SK-N-SH (cell line): ENCODE results near the gene C12orf60. TPM values are rescaled to one million over a fixed set of nuclear protein-coding genes. Genes with fewer than 3 reads are reported as not detected.

Experiments
- CTCF ChIA-PET: fragments of 300-600, 350-600 bp; formaldehyde crosslinking; extraction: SDS; loops from one replicate; lab custom pipeline; 2021; lab: Yijun Ruan, JAX
- POLR2A ChIA-PET: fragments of 350-600 bp; sonication (Branson Sonifier 250); formaldehyde crosslinking; extraction: SDS; loops from one replicate; lab custom pipeline; 2020; ENCODE audit warnings: antibody characterized with exemption, inconsistent platforms; lab: Yijun Ruan, JAX
- DNase-seq: peaks from one replicate; pipeline ENCODE4 v3.0.0; 2012
- H2AFZ ChIP-seq: fragments of 200-600 bp; sonication (generic); 2 replicates; pipeline ENCODE4 v1.8.1; 2016; ENCODE audit warnings: antibody characterized with exemption, mild to moderate bottlenecking, low read depth
- H3F3A ChIP-seq: fragments of 200-600 bp; sonication (generic); replicated peaks from 2 replicates; pipeline ENCODE3; 2016; ENCODE audit warnings: antibody characterized with exemption, mild to moderate bottlenecking; ENCODE audit not compliant: insufficient read depth
- H3K27ac ChIP-seq, 2 experiments: fragments of 200-500 bp in 1 of 2; fragments of 200-600 bp in 1 of 2; sonication (Bioruptor generic) in 1 of 2; sonication (generic), shearing (Covaris generic) in 1 of 2; 2 replicates each; pipeline versions ENCODE4 v1.5.1 to v1.6.1; 2014 to 2016; ENCODE audit warnings: low read depth in 2 of 2, inconsistent platforms in 1 of 2, low read length in 1 of 2, mild to moderate bottlenecking in 1 of 2, mixed read lengths in 1 of 2
- H3K27me3 ChIP-seq: fragments of 200-600 bp; sonication (generic), shearing (Covaris generic); 2 replicates; pipeline ENCODE4 v1.6.1; 2016; ENCODE audit warnings: mixed run types; ENCODE audit not compliant: insufficient read depth
- H3K36me3 ChIP-seq, 2 experiments: fragments of 200-500 bp in 1 of 2; fragments of 200-600 bp in 1 of 2; sonication (Bioruptor generic) in 1 of 2; sonication (generic) in 1 of 2; replicated peaks in 1 of 2; 2 replicates each; pipeline versions ENCODE3 to v1.5.1; 2014 to 2016; ENCODE audit warnings: low read length in 1 of 2, mild to moderate bottlenecking in 1 of 2; ENCODE audit not compliant: insufficient read depth in 2 of 2, control insufficient read depth in 1 of 2
- H3K4me1 ChIP-seq, 2 experiments: fragments of 200-500 bp in 1 of 2; fragments of 200-600 bp in 1 of 2; sonication (Bioruptor generic) in 1 of 2; sonication (generic), shearing (Covaris generic) in 1 of 2; 2 replicates each; pipeline versions ENCODE4 v1.5.1 to v1.6.1; 2014 to 2016; ENCODE audit warnings: low read depth in 1 of 2, low read length in 1 of 2, mixed run types in 1 of 2; ENCODE audit not compliant: insufficient read depth in 2 of 2, control insufficient read depth in 1 of 2
- H3K4me2 ChIP-seq: fragments of 200-600 bp; sonication (generic), shearing (Covaris generic); 2 replicates; pipeline ENCODE4 v1.6.1; 2017; ENCODE audit warnings: mixed run types
- H3K4me3 ChIP-seq, 2 experiments: fragments of 200-500 bp in 1 of 2; fragments of 200-600 bp in 1 of 2; sonication (Bioruptor generic) in 1 of 2; sonication (generic), shearing (Covaris generic) in 1 of 2; 2 replicates each; pipeline versions ENCODE4 v1.5.1 to v1.8.1; 2014 to 2016; ENCODE audit warnings: low read depth in 2 of 2, inconsistent platforms in 1 of 2, low read length in 1 of 2, mild to moderate bottlenecking in 1 of 2, mixed read lengths in 1 of 2, moderate library complexity in 1 of 2
- H3K79me2 ChIP-seq: fragments of 200-600 bp; sonication (generic); 2 replicates; pipeline ENCODE4 v1.8.1; 2017; ENCODE audit warnings: mild to moderate bottlenecking; ENCODE audit not compliant: insufficient read depth
- H3K9ac ChIP-seq: fragments of 200-600 bp; sonication (generic); 2 replicates; pipeline ENCODE4 v1.6.1; 2017; ENCODE audit warnings: mixed run types
- H3K9me2 ChIP-seq: fragments of 200-600 bp; sonication (generic); 2 replicates; pipeline ENCODE4 v1.6.1; 2017; ENCODE audit warnings: mixed run types
- H3K9me3 ChIP-seq: fragments of 200-600 bp; sonication (generic); 2 replicates; pipeline ENCODE4 v1.6.1; 2017; ENCODE audit warnings: mixed run types, mild to moderate bottlenecking, moderate library complexity
- H4K20me1 ChIP-seq: fragments of 200-600 bp; sonication (generic); 2 replicates; pipeline ENCODE4 v1.6.1; 2017; ENCODE audit warnings: mild to moderate bottlenecking, mixed run types; ENCODE audit not compliant: insufficient read depth
- CHD2 ChIP-seq: fragments of 150-350 bp; IDR thresholded peaks from 2 replicates; pipeline ENCODE4 v1.6.1; 2018; ENCODE audit warnings: low read length; ENCODE audit not compliant: partially characterized antibody
- GABPA ChIP-seq: IDR thresholded peaks from 2 replicates; pipeline ENCODE4 v1.4.0; 2012; ENCODE audit warnings: low read depth, mild to moderate bottlenecking
- IRF3 ChIP-seq: fragments of 150-350 bp; IDR thresholded peaks from 2 replicates; pipeline ENCODE4 v1.6.1; 2016; ENCODE audit warnings: mild to moderate bottlenecking, low read depth, low read length
- JUND ChIP-seq: IDR thresholded peaks from 2 replicates; pipeline ENCODE4 v1.4.0; 2012
- MEF2A ChIP-seq: IDR thresholded peaks from 2 replicates; pipeline ENCODE4 v1.4.0; 2012; ENCODE audit warnings: low read depth, borderline replicate concordance
- RAD21 ChIP-seq: IDR thresholded peaks from 2 replicates; pipeline ENCODE4 v1.6.1; 2012; ENCODE audit warnings: mild to moderate bottlenecking, low read length
- RXRA ChIP-seq: IDR thresholded peaks from 2 replicates; pipeline ENCODE4 v1.4.0; 2012; ENCODE audit warnings: low read depth, mild to moderate bottlenecking, borderline replicate concordance
- SIN3A ChIP-seq: IDR thresholded peaks from 2 replicates; pipeline ENCODE4 v1.6.1; 2012; ENCODE audit warnings: low read depth, mild to moderate bottlenecking, low read length, moderate library complexity, borderline replicate concordance
- YY1 ChIP-seq: IDR thresholded peaks from 2 replicates; pipeline ENCODE4 v1.4.0; 2012; ENCODE audit warnings: low read depth, mild to moderate bottlenecking
- ZBTB33 ChIP-seq: IDR thresholded peaks from 2 replicates; pipeline ENCODE4 v1.4.0; 2012; ENCODE audit warnings: low read depth, borderline replicate concordance
- WGBS: methylation state at CpG from one replicate; pipeline ENCODE4 v1.1.6; 2017; ENCODE audit warnings: low lambda C conversion rate; 5-methylcytosine and 5-hydroxymethylcytosine counted together
- polyA plus RNA-seq, 3 experiments: library from polyadenylated mRNA; depleted of rRNA; stranded (reverse); fragments of >200 nt; gene quantifications; 2 replicates each; pipeline ENCODE4 v1.2.3, GENCODE V29; 2012

The C12orf60 gene
- polyA plus RNA-seq, 1 of the 3 experiments (the other 2 are of a cell fraction) = 0.87 TPM

GRCh38 chr12:14767617-14768016 lies 35.9 kb upstream of the C12orf60 start:
- Histone ChIP-seq H3K79me2 (peaks cover 73% of the 10 kb centered on the region), H3F3A (peaks cover 25% of the 10 kb centered on the region), H3K36me3 (peaks cover 7 to 42% of the 10 kb centered on the region in 2 experiments), H3K9me3 (no peaks in the 10 kb centered on the region), H3K4me3 (peak overlapping the region in 1 of 2 experiments; percentile 73; a peak in 2 of 4 replicates), H3K4me2 (peak overlapping the region; percentile 91; the same call in 1 of the 2 replicates), H3K9ac (no peak overlapping the region), H3K9me2 (0 out of 2 replicates have a peak, but pooled peaks cover 3% of the 10 kb centered on the region), H3K27me3 (no peaks in the 10 kb centered on the region), H3K4me1 (peaks cover 11 to 12% of the 10 kb centered on the region in 2 experiments; a peak in 3 of 4 replicates), H3K27ac (no peak overlapping the region), H2AFZ (no peak overlapping the region), H4K20me1 (peaks cover 23% of the 10 kb centered on the region; the same call in 1 of the 2 replicates)
- ChIA-PET POLR2A (no interaction called here), CTCF (no interaction called here)
- DNase-seq = no peak
- TF ChIP-seq JUND (0 out of 2 replicates have a peak, but pooled peaks have one; percentile 3), CHD2 (no peak)
- 71% methylated on average over 1 of the region's 1 CpG for WGBS

DNA sequence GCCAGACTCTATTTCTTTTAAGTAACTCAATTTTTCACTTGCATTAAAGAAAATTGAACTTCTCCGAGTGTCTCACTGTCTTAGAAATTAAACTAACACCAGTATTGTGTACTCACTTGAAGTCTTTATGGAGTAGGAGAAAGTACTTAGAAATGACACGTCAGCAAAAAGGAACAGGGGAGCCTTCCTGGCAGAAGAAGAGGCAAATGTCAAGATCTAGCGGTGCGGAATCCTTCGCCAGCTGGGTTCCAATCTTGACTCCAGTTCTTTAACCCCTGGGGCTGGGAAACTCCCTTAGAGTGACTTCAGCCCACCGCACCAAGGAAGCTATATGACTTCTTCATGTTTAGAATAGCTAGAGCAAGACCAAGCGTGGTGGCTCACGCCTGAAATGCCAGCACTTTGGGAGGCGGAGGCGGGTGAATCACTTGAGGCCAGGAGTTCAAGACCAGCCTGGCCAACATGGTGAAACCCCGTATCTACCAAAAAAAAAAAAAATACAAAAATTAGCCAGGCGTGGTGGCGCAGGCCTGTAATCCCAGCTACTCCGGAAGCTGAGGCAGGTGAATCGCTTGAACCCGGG lies 34.6 kb upstream of the C12orf60 start:
- Histone ChIP-seq H3K4me1 (peaks cover 11 to 12% of the 10 kb centered on the region in 2 experiments; a peak in 3 of 4 replicates), H3K27me3 (no peaks in the 10 kb centered on the region), H3F3A (peaks cover 25% of the 10 kb centered on the region), H3K9me2 (no peaks in the 10 kb centered on the region), H3K9ac (peak overlapping the region; percentile 92; the same call in 1 of the 2 replicates), H3K27ac (0 out of 4 replicates have a peak overlapping the region, but pooled peaks of 1 of the 2 experiments have one; percentile 81), H3K79me2 (peaks cover 66% of the 10 kb centered on the region), H3K9me3 (no peaks in the 10 kb centered on the region), H3K36me3 (peaks cover 5 to 37% of the 10 kb centered on the region in 2 experiments), H3K4me2 (peak overlapping the region; percentile 91), H4K20me1 (peaks cover 23% of the 10 kb centered on the region; the same call in 1 of the 2 replicates), H2AFZ (peak overlapping the region; percentile 77; the same call in 1 of the 2 replicates), H3K4me3 (peak overlapping the region; percentile 73 to 93)
- DNase-seq = no peak
- CTCF ChIA-PET = interaction anchor here (0.8 to 2.6 kb wide), 16 partner anchors 10 to 821 kb away, joined by 3 to 18 read pairs (median 6); partner anchors contain the start of genes C12orf60, RERG and WBP11
- POLR2A ChIA-PET = interaction anchor here (2.9 kb wide), 1 partner anchor 35 kb away, joined by 30 read pairs; the partner anchor contains the start of genes C12orf60 and WBP11
- TF ChIP-seq ZBTB33 (no peak), JUND (no peak), MEF2A (no peak), RAD21 (no peak), RXRA (no peak), YY1 (no peak), GABPA (no peak), IRF3 (no peak), SIN3A (no peak)
- WGBS = 87% methylated on average over 16 of the region's 16 CpGs
